ENCODE data around the gene PTPRG. TPM values are rescaled to one million over a fixed set of nuclear protein-coding genes. Genes with fewer than 3 reads are reported as not detected.

Gene PTPRG
- total and polyA plus RNA-seq, 2 donors (not counting 1 experiment from before 2014, with no cell fraction given), result 67.0 to 97.9 TPM

- H3K9ac ChIP-seq (ENCODE audit: insufficient read depth, low read length), result no peak overlapping the region
- H3K4me1 ChIP-seq (ENCODE audit: control insufficient read depth, extremely low read depth, insufficient read depth, low read length), result peaks cover 6% of the 10 kb centered on the region
- H3K36me3 ChIP-seq (ENCODE audit: control insufficient read depth, insufficient read depth, low read length), result no peaks in the 10 kb centered on the region
- no peak overlapping the region for H3K27ac ChIP-seq (ENCODE audit: insufficient read depth, low read length)
- no peaks in the 10 kb centered on the region for H3K27me3 ChIP-seq (ENCODE audit: control insufficient read depth, insufficient read depth, low read length)
- peak; percentile 41 to 63 for DNase-seq (ENCODE audit: low read depth in 2 of 2)
- H3K79me2 ChIP-seq (ENCODE audit: control insufficient read depth, insufficient read depth, low read length), result no peaks in the 10 kb centered on the region
- H3K9me3 ChIP-seq (ENCODE audit: control insufficient read depth, insufficient read depth, low read depth, low read length), result no peaks in the 10 kb centered on the region
- TF ChIP-seq EZH2 (IDR thresholded peaks at IDR 0.05; ENCODE audit: low read length, missing control alignments) (no peak), CTCF (conservative IDR thresholded peaks at IDR 0.05 in 1 of 2, IDR thresholded peaks at IDR 0.05 in 1 of 2; ENCODE audit: low read depth in 1 of 2, low read length in 2 of 2) (no peak)
- H3K4me2 ChIP-seq (ENCODE audit: extremely low read depth, insufficient read depth, low read length), result no peak overlapping the region
- no peak overlapping the region for H3K4me3 ChIP-seq (replicated peaks in 1 of 4; ENCODE audit: control extremely low read depth in 1 of 4, insufficient read depth in 1 of 4, low read depth in 3 of 4, low read length in 4 of 4)
- H4K20me1 ChIP-seq (ENCODE audit: control insufficient read depth, extremely low read depth, insufficient read depth, low read length), result no peaks in the 10 kb centered on the region
- no peak overlapping the region for H2AFZ ChIP-seq (ENCODE audit: low read length)
Observed at GRCh38 chr3:61807865-61808276, 246.5 kb downstream of the PTPRG start.

GRCh38 chr3:61808526-61808925, 247.2 kb downstream of the PTPRG start:
- TF ChIP-seq EZH2 (IDR thresholded peaks at IDR 0.05; ENCODE audit: low read length, missing control alignments) (no peak), CTCF (conservative IDR thresholded peaks at IDR 0.05 in 1 of 2, IDR thresholded peaks at IDR 0.05 in 1 of 2; ENCODE audit: low read depth in 1 of 2, low read length in 2 of 2) (no peak)
- H3K9me3 ChIP-seq (ENCODE audit: control insufficient read depth, insufficient read depth, low read depth, low read length), result no peaks in the 10 kb centered on the region
- peak; percentile 31 to 62 for DNase-seq (ENCODE audit: low read depth in 2 of 2)
- H3K36me3 ChIP-seq (ENCODE audit: control insufficient read depth, insufficient read depth, low read length), result no peaks in the 10 kb centered on the region
- H3K27ac ChIP-seq (ENCODE audit: insufficient read depth, low read length), result no peak overlapping the region
- H2AFZ ChIP-seq (ENCODE audit: low read length), result no peak overlapping the region
- H3K27me3 ChIP-seq (ENCODE audit: control insufficient read depth, insufficient read depth, low read length), result no peaks in the 10 kb centered on the region
- H4K20me1 ChIP-seq (ENCODE audit: control insufficient read depth, extremely low read depth, insufficient read depth, low read length), result no peaks in the 10 kb centered on the region
- no peaks in the 10 kb centered on the region for H3K79me2 ChIP-seq (ENCODE audit: control insufficient read depth, insufficient read depth, low read length)
- H3K9ac ChIP-seq (ENCODE audit: insufficient read depth, low read length), result no peak overlapping the region
- no peak overlapping the region for H3K4me3 ChIP-seq (replicated peaks in 1 of 4; ENCODE audit: control extremely low read depth in 1 of 4, insufficient read depth in 1 of 4, low read depth in 3 of 4, low read length in 4 of 4)
- no peak overlapping the region for H3K4me2 ChIP-seq (ENCODE audit: extremely low read depth, insufficient read depth, low read length)
- H3K4me1 ChIP-seq (ENCODE audit: control insufficient read depth, extremely low read depth, insufficient read depth, low read length), result peaks cover 6% of the 10 kb centered on the region

- Histone ChIP-seq H3K4me2 (ENCODE audit: extremely low read depth, insufficient read depth, low read length) (no peak overlapping the region), H3K27ac (ENCODE audit: insufficient read depth, low read length) (no peak overlapping the region), H3K9ac (ENCODE audit: insufficient read depth, low read length) (no peak overlapping the region), H4K20me1 (ENCODE audit: control insufficient read depth, extremely low read depth, insufficient read depth, low read length) (no peaks in the 10 kb centered on the region), H3K27me3 (ENCODE audit: control insufficient read depth, insufficient read depth, low read length) (no peaks in the 10 kb centered on the region), H3K79me2 (ENCODE audit: control insufficient read depth, insufficient read depth, low read length) (no peaks in the 10 kb centered on the region), H2AFZ (ENCODE audit: low read length) (no peak overlapping the region), H3K4me1 (ENCODE audit: control insufficient read depth, extremely low read depth, insufficient read depth, low read length) (peaks cover 6% of the 10 kb centered on the region), H3K4me3 (replicated peaks in 1 of 4; ENCODE audit: control extremely low read depth in 1 of 4, insufficient read depth in 1 of 4, low read depth in 3 of 4, low read length in 4 of 4) (no peak overlapping the region), H3K36me3 (ENCODE audit: control insufficient read depth, insufficient read depth, low read length) (no peaks in the 10 kb centered on the region), H3K9me3 (ENCODE audit: control insufficient read depth, insufficient read depth, low read depth, low read length) (no peaks in the 10 kb centered on the region)
- TF ChIP-seq CTCF (conservative IDR thresholded peaks at IDR 0.05 in 1 of 2, IDR thresholded peaks at IDR 0.05 in 1 of 2; ENCODE audit: low read depth in 1 of 2, low read length in 2 of 2) (no peak), EZH2 (IDR thresholded peaks at IDR 0.05; ENCODE audit: low read length, missing control alignments) (no peak)
- DNase-seq (ENCODE audit: low read depth in 2 of 2), result no peak
Observed at GRCh38 chr3:61808999-61809398, 247.6 kb downstream of the PTPRG start.
